Measurements from ENCODE around the gene ZNF556. TPM values are rescaled to one million over a fixed set of nuclear protein-coding genes. Genes with fewer than 3 reads are reported as not detected.
A peak's percentile ranks its signal among the peaks of the same experiment; 100 is the strongest.
"Not testable (repeated sequence)": the region's sequence is repeated elsewhere in the genome, so short reads cannot be mapped to it uniquely, and the experiment has no call there.

The ZNF556 gene
- polyA plus RNA-seq, 5 donors: 0.09 to 1.2 (median 0.21) TPM; not detected in 1

DNA sequence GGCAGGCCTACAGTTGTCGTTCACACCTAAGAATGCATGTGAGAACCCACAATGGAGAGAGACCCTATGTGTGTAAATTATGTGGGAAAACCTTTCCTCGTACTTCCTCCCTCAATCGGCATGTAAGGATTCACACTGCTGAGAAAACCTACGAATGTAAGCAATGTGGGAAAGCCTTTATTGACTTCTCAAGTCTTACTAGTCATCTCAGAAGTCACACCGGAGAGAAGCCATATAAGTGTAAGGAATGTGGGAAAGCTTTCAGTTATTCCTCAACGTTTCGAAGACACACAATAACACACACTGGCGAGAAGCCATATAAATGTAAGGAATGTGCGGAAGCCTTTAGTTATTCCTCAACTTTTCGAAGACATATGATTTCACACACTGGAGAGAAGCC is 14.5 kb upstream of the ZNF556 start:
- no peak for DNase-seq

DNA sequence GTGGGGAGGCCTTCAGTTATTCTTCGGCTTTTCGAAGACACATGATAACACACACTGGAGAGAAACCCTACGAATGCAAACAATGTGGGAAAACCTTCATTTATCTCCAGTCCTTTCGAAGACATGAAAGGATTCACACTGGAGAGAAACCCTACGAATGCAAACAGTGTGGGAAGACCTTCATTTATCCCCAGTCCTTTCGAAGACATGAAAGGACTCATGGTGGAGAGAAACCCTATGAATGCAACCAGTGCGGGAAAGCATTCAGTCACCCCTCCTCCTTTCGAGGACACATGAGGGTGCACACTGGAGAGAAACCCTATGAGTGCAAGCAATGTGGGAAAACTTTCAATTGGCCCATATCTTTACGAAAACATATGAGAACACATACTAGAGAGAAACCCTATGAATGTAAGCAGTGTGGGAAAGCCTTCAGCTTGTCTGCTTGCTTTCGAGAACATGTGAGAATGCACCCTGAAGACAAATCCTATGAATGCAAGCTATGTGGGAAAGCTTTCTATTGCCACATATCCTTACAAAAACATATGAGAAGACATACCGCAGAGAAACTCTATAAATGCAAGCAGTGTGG is 14.0 kb upstream of the ZNF556 start:
- DNase-seq: no peak

DNA sequence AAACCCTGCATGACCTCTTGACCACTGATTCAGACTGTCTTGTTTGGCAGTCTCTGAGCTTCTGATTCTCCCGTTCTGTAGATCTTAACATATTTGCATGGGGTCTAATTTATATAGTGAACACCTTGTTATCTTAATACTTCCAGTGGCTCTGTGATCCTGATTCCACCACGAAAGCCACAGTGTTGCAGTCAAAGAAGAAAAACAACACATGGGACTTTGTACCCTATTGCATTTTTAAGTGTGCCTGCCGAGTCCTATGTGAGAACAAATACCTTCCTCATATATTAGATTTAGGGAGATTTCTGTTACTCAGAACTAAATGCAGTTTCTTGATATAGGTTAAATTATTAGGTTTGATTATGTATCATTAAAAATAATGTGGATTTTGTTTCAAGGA is 12.3 kb upstream of the ZNF556 start:
- no peak for DNase-seq

DNA sequence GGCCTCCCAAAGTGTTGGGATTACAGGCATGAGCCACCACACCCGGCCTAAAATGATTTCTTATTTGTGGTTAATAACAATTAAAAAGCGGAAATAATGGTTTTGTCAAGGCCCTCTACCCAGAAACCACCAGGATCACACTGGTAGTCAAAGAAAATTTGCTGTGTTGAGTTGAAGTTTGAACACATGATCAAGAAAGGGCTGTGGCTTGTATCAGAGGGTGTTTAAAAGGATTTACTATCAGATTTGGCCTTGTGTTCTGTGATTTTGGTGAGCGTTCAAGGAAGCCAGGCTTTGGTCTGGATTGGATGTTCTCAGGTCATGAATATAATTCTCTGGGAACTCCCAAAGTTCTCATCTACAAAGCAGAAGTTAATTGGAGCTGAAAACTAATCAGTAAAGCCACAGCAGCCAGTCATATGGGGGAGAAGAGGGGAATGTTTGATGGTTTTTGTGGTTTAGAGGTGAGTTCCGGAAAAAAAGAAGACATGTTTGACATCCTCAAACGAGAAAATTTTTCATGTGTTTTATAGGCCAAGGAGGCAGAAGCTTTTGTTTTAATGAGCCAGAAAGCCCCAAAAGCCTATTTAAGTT is 10.6 kb upstream of the ZNF556 start:
- DNase-seq: no peak

DNA sequence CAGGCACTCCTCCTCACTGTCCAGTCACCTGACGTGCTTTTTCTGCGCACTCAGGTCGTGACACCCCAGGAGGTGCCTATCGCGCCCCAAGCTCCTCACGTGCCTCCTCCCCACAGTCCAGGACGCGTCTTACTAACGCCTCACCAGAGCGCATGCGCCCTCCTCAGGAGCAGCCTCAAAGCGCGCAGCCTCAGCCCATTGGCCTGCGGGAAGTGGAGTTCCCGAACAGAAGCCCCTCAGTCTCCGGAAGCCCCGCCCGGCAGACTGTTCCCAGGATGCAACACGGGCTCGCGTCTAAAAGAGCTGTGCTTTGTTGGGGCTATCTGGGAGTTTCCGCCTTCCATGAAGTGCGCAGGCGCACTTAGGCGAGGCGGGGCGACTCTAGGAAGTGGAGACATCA is 8.3 kb upstream of the ZNF556 start:
- no peak for DNase-seq

DNA sequence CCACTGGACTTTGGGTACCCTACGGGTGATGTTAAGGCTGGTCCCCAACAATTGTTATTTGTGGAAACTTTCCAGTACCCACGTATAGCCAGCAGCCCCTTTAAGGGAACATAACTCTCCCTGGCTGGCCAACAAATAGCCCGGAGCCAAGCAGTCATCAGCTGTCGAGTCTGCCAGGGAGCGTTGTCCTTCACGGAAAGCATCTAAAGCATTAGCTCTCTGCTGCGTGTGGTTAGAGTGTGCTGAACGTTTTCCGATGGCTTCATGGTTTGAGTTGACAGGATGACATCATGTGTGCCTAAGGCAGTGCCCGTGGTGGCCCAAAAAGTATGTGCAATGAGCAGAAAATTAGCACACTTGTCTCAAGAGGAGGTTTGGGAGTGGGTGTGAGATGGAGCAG is 3.3 kb upstream of the ZNF556 start:
- DNase-seq: no peak

DNA sequence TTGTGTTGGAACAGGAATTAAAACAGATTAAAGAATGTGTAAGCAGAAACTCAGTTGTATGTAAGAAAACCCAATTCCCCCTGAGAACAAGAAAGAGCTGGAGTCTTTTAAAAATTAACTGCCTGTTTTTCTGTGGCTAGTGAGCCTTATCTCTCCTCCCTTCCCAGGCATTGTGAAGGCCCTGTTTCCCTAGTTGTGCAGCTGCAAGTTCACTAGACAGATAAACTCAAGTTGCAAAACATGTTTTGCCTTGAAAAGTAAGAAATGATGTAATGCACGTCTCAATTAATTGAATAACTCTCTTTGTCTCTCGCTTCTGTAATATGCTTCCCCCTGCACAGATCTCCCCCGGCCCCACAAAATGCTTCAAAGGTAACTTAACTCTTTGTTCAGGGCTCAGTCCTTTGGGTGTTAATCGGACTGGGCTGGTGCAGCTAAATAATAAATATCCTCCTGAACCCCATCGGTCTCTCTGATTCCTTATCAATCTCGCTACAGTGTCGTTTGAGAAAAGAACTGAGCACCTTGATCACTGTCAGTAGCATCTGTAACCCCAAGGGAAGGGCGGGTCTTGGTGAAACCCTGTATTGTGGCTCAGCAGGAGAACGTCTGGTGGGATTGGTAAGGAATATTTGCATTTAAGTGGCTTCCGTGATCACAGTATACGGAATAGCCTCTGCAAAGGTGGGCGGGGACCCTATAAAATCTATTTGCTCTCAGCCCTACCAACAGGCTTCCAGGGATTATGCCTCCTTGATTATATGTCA is 1.6 kb upstream of the ZNF556 start:
- no peak for DNase-seq

DNA sequence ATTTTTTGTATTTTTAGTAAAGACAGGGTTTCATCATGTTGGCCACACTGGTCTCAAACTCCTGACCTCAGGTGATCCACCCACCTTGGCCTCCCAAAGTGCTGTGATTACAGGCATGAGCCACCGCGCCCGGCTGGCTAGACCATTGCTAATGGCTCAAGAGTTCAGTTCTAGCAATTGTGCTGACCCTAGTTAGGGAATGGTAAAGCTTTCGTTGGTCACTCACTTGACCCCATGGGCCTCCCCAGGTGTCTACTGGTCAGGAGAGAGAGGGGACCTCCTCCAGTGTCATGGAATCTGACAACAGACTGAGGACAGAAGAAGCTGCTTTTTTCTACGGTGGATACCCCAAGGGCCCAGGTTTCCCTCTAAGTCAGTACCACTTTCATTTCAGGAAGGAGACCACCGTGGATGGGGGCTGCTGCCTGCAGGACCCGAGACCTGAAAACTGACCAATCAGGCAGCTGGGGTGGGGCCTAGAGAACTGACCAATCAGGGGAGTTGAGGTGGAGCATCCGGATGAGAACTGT is 575 bp upstream of the ZNF556 start:
- no peak for DNase-seq

DNA sequence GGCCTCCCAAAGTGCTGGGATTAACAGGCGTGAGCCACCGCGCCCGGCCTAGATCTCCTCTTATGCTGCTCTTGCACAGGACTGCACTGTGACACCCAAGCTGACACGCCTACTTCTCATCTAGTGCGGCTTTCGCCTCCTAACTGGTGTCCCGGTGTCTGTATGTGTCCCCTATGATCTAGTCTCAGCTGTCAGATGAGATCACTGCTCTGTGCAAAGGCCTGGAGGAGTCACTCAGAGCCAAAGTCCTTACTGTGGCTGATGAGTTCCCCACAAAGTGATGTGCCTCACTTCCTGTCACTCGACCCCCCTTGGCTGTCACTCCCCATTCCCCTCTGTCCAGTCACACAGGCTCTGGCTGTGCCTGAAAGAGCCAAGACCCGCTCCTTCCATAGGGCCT is 2.5 kb downstream of the ZNF556 start:
- no peak for DNase-seq

DNA sequence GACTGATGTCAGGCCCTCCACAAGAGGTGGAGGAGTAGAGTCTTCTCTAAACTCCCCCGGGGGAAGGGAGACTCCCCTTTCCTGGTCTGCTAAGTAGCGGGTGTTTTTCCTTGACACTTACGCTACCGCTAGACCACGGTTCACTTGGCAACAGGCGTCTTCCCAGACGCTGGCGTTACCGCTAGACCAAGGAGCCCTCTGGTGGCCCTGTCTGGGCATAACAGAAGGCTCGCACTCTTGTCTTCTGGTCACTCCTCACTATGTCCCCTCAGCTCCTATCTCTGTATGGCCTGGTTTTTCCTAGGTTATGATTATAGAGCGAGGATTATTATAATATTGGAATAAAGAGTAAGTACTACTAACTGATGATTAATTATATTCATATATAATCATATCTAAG is 5.0 kb downstream of the ZNF556 start:
- DNase-seq: not testable (repeated sequence)

DNA sequence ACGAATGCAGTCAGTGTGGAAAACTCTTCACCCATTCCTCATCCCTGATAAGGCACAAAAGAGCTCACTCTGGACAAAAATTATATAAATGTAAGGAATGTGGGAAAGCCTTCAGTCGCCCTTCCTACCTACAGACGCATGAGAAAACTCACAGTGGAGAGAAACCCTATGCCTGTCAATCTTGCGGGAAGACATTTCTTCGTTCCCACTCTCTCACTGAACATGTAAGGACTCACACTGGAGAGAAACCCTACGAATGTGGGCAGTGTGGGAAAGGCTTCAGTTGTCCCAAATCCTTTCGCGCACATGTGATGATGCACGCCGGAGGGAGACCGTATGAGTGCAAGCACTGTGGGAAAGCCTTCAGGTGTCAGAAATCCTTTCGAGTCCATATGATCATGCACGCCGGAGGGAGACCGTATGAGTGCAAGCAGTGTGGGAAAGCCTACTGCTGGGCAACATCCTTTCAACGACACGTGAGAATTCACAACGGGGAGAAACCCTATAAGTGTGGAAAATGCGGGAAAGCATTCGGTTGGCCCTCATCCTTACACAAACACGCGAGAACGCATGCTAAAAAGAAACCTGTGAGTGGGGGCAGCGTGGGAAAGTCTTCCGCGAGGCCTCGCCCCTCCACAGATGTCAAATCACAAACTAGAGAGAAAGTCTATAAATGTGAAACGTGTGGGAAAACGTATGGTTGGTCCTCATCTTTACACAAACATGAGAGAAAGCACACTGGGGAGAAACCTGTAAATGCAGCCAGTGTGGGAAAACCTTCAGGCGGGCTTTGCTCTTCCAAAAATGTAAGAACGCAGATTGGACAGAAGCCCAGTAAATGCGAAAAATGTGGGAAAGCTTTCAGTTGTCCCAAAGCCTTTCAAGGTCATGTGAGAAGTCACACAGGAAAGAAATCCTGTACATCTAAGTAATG is 10.5 kb downstream of the ZNF556 start:
- DNase-seq: no peak

DNA sequence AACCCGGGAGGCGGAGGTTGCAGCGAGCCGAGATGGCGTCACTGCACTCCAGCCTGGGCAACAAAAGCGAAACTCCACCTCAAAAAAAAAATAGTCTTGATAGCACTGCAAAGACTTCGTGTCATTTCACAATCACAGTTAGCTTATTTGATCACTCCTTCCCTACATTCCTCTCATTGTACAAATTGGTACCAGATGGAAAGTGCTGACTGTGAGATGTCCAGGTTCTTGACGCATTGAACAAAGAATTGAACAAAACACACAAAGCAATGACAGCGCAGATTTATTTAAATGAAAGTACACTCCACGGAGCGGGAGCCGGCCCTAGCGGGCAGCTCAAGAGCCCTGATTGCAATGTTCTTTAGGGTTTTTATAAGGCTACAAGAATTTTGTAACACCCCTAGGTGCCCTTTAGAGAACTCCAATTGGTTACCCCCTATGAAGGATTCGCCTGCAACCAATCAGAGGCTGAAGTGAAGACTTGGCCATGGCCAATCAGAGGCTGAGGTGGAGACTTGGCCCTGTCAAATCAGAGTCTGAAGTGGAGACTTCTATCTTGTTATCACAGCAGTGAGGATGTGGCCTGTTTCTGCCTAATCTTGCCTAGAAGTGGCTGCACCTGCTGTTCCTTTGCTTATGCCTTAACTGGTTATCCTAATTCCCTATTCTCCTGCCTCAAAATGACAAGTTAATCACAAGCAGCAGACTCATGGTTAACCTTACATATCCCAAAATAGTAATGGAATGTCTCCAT is 16.7 kb downstream of the ZNF556 start:
- no peak for DNase-seq

DNA sequence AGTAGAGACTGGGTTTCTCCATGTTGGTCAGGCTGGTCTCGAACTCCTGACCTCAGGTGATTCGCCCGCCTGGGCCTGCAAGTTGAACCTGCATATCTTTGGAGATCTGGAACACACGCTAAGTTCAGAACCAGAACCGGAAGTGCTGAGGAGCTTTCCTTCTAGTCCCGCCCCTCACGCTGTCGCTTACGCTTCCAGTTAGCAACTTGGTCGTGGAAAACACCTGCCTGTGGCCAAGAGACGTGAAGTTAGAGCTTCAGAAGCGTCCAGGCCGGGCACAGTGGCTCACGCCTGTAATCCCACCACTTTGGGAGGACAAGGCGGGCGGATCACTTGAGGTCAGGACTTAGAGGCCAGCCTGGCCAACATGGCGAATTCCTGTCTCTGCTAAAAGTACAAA is 18.6 kb downstream of the ZNF556 start:
- DNase-seq: no peak

DNA sequence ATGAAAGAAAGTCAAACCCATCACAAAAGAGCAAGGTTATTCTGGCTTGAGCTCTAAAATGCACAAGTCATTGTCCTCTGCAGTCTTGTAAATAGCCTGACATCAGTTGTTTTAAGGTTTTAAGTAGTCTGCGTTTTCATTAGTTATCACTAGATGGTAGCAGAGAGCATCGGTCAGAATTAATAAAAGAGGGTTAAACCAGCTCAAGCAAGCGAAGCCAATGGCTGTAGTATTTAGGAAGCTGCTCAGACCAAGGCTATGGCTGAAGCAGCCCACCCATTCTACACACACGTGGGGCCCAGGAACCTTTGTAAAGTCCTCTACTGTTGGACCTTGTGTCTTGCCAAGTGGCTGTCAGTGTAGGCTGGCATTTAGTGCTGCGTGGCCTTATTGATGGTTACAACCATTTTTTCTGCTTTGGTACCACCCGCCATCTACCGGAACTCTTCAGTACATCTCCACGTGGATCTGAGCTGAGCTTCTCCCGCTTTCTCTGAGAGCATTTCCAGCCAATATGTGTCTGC is 20.3 kb downstream of the ZNF556 start:
- peak; percentile 55 to 57 for DNase-seq

DNA sequence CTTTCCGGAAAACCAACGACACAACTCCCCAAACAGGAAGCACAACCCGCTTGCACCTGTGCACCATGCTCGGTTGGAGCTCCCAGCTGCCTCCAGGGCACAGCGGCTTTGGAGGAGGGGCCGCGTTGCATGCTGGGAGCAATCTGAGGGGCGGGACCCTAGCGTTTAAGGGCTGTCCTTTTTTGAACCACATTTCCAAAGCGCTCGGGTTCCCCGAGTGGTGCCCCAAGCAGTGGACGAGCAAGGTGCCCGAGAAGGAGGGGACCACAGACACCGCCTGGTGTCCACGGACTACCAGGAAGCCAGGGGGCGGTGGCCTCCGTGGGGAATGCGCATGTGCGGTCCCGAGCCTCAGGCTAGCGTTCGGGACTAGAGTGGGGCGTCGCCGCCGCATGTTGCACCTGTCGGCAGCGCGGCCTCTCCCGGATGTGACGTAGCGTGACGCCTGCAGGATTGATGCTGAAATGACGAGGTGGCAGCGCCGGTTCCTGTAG is 21.6 kb downstream of the ZNF556 start:
- DNase-seq: no peak

DNA sequence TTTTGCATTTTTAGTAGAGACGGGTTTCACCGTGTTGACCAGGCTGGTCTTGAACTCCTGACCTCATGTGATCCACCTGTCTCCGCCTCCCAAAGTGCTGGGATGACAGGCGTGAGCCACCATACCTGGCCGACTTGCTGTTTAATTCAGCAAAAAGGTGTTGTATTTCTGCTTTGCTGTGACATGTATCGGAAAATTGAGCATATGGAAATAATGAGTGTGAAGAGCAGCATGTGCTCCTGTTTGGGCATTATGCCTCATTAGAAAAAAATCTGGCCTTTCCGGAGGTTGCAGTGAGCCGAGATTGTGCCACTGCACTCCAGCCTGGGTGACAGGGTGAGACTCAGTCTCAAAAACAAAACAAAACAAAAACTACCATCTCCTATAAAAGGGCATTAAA is 23.4 kb downstream of the ZNF556 start:
- DNase-seq: not testable (repeated sequence)

DNA sequence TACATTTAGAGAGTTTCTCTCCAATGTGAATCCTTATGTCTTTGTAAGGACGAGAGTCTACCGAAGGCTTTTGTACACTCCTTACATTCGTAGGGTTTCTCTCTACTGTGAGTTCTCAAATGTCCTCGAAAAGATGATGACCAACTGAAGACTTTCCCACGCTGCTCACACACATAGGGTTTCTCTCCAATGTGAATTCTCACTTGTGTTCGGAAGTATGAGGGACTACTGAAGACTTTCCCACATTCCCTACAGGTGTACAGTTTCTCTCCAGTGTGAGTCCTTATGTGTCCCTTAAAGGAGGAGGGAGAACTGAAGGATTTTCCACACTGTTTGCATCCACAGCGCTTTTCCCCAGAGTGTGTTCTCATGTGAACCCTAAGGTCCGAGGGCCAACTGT is 29.6 kb downstream of the ZNF556 start:
- no peak for DNase-seq

DNA sequence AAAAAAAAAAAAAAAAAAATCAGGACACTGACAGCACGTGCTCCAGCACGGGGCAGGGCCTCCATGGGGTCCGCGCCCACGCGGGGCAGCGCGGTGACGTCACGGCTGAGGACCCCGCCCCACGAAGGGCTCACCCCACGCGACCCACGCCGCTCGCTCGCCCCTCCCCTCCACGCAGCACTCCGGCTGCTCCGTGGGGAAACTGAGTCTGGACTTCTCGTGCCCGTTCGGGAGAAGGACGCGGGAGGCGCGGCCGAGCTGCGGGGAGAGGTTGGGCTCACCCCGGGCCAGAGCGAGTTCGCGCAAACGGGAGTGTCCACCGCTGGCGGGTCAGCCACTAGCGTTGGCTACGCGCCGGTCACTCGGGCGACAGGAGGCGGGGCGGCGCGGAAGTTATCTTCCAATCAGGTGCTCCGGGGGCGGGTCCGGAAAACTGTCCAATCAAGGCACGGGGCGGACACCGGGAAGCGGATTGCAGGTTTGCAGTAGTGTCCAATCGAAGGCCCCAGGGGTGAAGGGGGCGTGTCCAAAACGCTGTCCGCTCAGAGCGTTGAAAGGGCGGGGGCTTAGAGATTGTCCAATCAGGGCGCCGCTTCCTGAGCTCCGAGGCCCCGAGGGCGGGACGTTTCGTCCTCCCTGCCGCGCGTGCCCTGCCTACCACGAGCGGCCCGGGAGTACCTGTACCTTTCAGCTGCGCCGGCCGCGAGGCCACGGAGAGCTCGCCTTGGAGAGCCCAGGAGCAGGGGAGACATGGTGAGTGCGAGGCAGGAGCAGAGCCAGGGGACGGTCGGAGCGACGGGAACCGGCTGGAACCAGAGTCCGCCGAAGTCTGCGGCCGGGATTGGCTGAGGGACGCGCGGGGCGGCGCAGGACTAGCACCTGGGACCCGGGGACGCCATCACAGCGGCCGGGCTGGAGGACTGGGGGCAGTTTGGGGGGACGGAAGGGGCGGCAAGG is 33.4 kb downstream of the ZNF556 start, which contains the start of gene ZNF57:
Gene ZNF57 (plus strand): TSS at position 633 of the 957 bp plus-strand sequence. CDS start 118 bp downstream, at position 751.
- DNase-seq: peak; percentile 98

DNA sequence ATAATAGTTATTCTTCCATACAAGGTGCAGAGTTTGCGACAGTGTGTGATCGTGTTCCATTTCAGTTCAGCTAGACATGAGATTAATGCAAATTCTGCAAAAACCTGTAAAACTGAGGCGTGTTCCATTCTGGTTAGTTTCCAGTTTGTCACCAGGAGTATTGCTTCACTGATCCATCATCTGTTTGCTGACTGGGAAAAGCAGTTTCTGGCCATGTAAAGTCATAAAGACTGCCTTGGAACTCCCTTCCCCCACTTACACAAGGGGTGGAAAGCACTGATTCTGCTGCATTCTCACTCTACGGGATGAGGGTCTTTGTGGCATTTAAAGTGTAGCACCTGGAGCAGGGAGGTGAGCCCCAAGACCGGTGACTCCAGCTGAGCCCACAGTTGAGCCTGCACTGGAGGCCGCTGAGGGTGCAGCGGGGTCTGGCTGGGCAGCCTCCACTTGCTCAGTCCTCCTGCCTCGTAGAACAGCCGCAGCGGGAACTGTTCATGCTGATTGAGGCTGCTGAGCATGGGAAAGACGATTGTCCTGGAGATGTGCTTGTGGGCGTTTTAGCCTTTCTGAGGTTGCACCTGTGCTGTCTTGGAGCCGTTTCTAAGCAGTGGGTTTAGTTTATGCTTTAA is 35.6 kb downstream of the ZNF556 start:
- DNase-seq: no peak
